ENCODE measurements around the gene SLC30A1. TPM values are rescaled to one million over a fixed set of nuclear protein-coding genes. Genes with fewer than 3 reads are reported as not detected.

SLC30A1 gene
- polyA plus RNA-seq, 1 experiment = 12.8 TPM

- peak overlapping the region; percentile 31 for H3K27ac ChIP-seq (ENCODE audit: low read depth, low read length)
- no peak overlapping the region for H3K4me3 ChIP-seq (ENCODE audit: low read depth, low read length)
- no peaks in the 10 kb centered on the region for H3K27me3 ChIP-seq (ENCODE audit: control insufficient read depth, insufficient read depth, low read length)
- ChIA-PET POLR2A (interaction anchor here (0.5 to 1.2 kb wide), 2 partner anchors 23 to 290 kb away, joined by 3 to 4 read pairs; no protein-coding TSS in a partner anchor), CTCF (no interaction called here)
- TF ChIP-seq, protein P1, sequence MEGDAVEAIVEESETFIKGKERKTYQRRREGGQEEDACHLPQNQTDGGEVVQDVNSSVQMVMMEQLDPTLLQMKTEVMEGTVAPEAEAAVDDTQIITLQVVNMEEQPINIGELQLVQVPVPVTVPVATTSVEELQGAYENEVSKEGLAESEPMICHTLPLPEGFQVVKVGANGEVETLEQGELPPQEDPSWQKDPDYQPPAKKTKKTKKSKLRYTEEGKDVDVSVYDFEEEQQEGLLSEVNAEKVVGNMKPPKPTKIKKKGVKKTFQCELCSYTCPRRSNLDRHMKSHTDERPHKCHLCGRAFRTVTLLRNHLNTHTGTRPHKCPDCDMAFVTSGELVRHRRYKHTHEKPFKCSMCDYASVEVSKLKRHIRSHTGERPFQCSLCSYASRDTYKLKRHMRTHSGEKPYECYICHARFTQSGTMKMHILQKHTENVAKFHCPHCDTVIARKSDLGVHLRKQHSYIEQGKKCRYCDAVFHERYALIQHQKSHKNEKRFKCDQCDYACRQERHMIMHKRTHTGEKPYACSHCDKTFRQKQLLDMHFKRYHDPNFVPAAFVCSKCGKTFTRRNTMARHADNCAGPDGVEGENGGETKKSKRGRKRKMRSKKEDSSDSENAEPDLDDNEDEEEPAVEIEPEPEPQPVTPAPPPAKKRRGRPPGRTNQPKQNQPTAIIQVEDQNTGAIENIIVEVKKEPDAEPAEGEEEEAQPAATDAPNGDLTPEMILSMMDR (IDR thresholded peaks at IDR 0.05; ENCODE audit: low read depth, low read length) = no peak
- H3K9me3 ChIP-seq (ENCODE audit: control insufficient read depth, insufficient read depth, low read length) = no peaks in the 10 kb centered on the region
- no peak for DNase-seq (ENCODE audit: low read depth, low spot score)
Observed at GRCh38 chr1:211611818-211612217, 32.9 kb upstream of the SLC30A1 start.

DNA sequence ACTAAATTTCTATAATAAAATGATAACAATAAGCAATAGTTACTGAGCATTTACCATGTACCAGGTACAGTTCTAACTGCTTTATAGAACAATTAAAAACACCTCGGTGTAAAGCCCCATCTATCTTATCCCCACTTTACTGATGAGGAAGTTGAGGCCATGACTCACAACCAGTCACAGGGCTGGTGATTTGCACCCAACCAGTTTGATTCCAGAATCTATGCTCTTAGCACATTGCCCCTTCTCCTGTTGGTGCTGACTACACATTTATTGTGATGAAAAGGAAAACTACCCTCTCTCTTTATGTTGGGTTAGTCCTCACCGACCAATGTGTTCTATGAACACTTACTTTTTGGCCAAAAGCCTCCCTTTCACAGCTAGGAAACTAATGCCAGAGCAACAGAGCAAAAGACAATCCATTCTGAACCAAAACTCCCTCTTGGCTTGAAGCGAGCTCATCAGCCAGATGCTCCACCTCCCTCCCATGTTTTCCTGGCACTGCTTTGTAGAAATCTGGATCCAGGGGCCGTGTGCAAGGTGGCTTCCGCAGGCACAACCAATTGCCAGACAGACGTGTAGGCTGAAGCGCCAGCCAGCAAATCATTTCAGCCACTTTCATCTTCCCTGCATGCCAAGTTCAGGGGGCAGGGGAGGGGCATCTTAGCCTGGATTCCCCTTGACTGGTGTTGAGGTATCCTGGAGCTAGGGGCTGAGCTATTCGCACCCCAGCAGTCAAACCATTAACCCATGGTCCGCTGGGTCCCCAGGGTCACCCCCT, 32.0 kb upstream of the SLC30A1 start:
- H3K4me3 ChIP-seq (ENCODE audit: low read depth, low read length) = no peak overlapping the region
- ChIA-PET CTCF (interaction anchor here (1.2 to 1.5 kb wide), 2 partner anchors 32 to 96 kb away, joined by 4 to 5 read pairs; partner anchors contain the start of gene SLC30A1), POLR2A (interaction anchor here (0.5 to 1.2 kb wide), 3 partner anchors 24 to 97 kb away, joined by 3 read pairs; partner anchors contain the start of gene SLC30A1)
- no peaks in the 10 kb centered on the region for H3K9me3 ChIP-seq (ENCODE audit: control insufficient read depth, insufficient read depth, low read length)
- TF ChIP-seq, protein P1 (IDR thresholded peaks at IDR 0.05; ENCODE audit: low read depth, low read length) = no peak
- H3K27me3 ChIP-seq (ENCODE audit: control insufficient read depth, insufficient read depth, low read length) = no peaks in the 10 kb centered on the region
- no peak overlapping the region for H3K27ac ChIP-seq (ENCODE audit: low read depth, low read length)
- DNase-seq (ENCODE audit: low read depth, low spot score) = no peak

DNA sequence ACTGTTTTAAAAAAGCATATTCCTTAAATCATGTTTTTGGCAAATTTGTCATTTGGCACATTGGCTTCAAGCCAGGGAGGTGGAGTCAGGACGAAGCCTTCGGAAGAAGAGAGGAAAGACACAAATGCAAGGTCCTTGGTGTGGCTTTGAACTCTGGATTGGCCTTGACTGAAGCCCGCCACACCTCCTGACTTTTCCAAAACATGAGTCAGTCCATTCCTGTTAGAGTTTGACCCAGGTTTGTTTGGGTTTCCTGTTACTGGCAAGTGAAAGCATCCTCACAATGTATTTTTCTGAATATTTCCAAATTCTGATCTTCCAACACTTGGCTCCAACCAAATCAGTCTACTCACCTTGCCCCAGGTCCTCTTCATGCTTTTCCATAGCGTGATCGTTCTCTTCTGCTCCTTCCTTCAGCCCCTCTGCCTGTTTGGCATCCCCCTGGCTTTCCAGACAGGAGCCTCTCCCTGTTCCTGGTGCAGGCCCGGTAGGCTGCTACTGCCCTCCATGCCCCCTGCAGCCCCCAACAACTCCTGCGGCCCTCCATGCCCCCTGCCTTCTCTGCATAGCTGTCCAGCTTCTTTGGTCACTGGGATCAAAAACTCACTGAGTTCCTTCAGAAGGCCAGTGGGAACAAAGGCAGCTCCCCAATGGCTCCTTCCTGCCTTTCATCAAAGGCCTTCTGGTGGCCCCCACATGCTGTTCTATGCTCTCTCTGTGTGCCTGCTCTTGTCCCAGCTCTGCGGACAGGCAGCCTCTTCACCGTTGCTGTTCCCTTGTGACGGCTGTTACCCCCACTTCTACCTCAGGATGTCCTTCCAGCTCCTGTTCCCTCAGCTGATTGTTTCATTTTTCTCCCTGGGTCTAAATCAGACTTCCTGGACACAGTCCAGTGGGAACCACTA, 30.4 kb upstream of the SLC30A1 start:
- no peak overlapping the region for H3K4me3 ChIP-seq (ENCODE audit: low read depth, low read length)
- ChIA-PET CTCF (no interaction called here), POLR2A (no interaction called here)
- TF ChIP-seq, protein P1 (IDR thresholded peaks at IDR 0.05; ENCODE audit: low read depth, low read length) = no peak
- H3K27ac ChIP-seq (ENCODE audit: low read depth, low read length) = no peak overlapping the region
- no peak for DNase-seq (ENCODE audit: low read depth, low spot score)
- no peaks in the 10 kb centered on the region for H3K27me3 ChIP-seq (ENCODE audit: control insufficient read depth, insufficient read depth, low read length)
- H3K9me3 ChIP-seq (ENCODE audit: control insufficient read depth, insufficient read depth, low read length) = no peaks in the 10 kb centered on the region

- TF ChIP-seq, protein P1 (IDR thresholded peaks at IDR 0.05; ENCODE audit: low read depth, low read length) = no peak
- CTCF ChIA-PET = interaction anchor here (0.6 to 1.6 kb wide), 4 partner anchors 11 to 284 kb away, joined by 3 to 4 read pairs (median 4); no protein-coding TSS in a partner anchor
- H3K9me3 ChIP-seq (ENCODE audit: control insufficient read depth, insufficient read depth, low read length) = no peaks in the 10 kb centered on the region
Observed at GRCh38 chr1:211607754-211608473, 29.0 kb upstream of the SLC30A1 start.

More at GRCh38 chr1:211607754-211608473, 29.0 kb upstream of the SLC30A1 start:
- no peak for DNase-seq (ENCODE audit: low read depth, low spot score)
- POLR2A ChIA-PET = no interaction called here
- no peak overlapping the region for H3K27ac ChIP-seq (ENCODE audit: low read depth, low read length)
- H3K27me3 ChIP-seq (ENCODE audit: control insufficient read depth, insufficient read depth, low read length) = no peaks in the 10 kb centered on the region
- no peak overlapping the region for H3K4me3 ChIP-seq (ENCODE audit: low read depth, low read length)

All from AG04450 (cell line).